CD8-positive, alpha-beta memory T cell (primary cell): ENCODE data around the gene MAPKAPK2. TPM values are rescaled to one million over a fixed set of nuclear protein-coding genes. Genes with fewer than 3 reads are reported as not detected.
"Not testable (repeated sequence)": the region's sequence is repeated elsewhere in the genome, so short reads cannot be mapped to it uniquely, and the experiment has no call there.

Experiments
- CTCF ChIA-PET: fragments of 350-600 bp; sonication (Branson Sonifier 250); formaldehyde crosslinking; loops from one replicate; lab custom pipeline; 2021; ENCODE audit warnings: antibody characterized with exemption; lab: Charles Lee
- POLR2A ChIA-PET: fragments of 350-600 bp; sonication (Branson Sonifier 250); formaldehyde crosslinking; loops from one replicate; lab custom pipeline; 2021; ENCODE audit warnings: antibody characterized with exemption; lab: Charles Lee
- DNase-seq, 5 donors: peaks; one replicate each; pipeline versions ENCODE4 v3.0.0 to v3.0.0-alpha.2; 2020 to 2022; ENCODE audit warnings: mixed read lengths in 1 of 5
- H3K27ac ChIP-seq: one replicate; pipeline ENCODE4 v1.7.0; 2013; ENCODE audit warnings: low read depth, mild to moderate bottlenecking, low read length, moderate library complexity
- H3K27me3 ChIP-seq: 2 replicates; pipeline ENCODE4 v1.7.0; 2013; ENCODE audit warnings: low read length, mild to moderate bottlenecking; ENCODE audit not compliant: insufficient read depth, poor library complexity, severe bottlenecking
- H3K36me3 ChIP-seq: 2 replicates; pipeline ENCODE4 v1.7.0; 2013; ENCODE audit warnings: mild to moderate bottlenecking, low read length, moderate library complexity; ENCODE audit not compliant: insufficient read depth
- H3K4me1 ChIP-seq: 2 replicates; pipeline ENCODE4 v1.7.0; 2013; ENCODE audit warnings: mild to moderate bottlenecking, low read length, moderate library complexity; ENCODE audit not compliant: insufficient read depth
- H3K4me3 ChIP-seq: 2 replicates; pipeline ENCODE4 v1.7.0; 2013; ENCODE audit warnings: mild to moderate bottlenecking, low read length
- H3K9me3 ChIP-seq: 2 replicates; pipeline ENCODE4 v1.7.0; 2013; ENCODE audit warnings: mild to moderate bottlenecking, low read length
- H3K27ac Mint-ChIP-seq, 8 donors: one replicate each; pipeline ENCODE4 v1.8.0; 2020 to 2021; ENCODE audit warnings: mixed read lengths in 8 of 8, mild to moderate bottlenecking in 6 of 8, inconsistent platforms in 3 of 8, moderate library complexity in 3 of 8
- H3K27me3 Mint-ChIP-seq, 2 donors: one replicate each; pipeline ENCODE4 v1.8.0; 2020 to 2021; ENCODE audit warnings: mixed read lengths in 2 of 2, mild to moderate bottlenecking in 1 of 2, moderate library complexity in 1 of 2
- H3K36me3 Mint-ChIP-seq, 3 donors: one replicate each; pipeline ENCODE4 v1.8.0; 2020 to 2021; ENCODE audit warnings: mixed read lengths in 3 of 3, inconsistent platforms in 1 of 3, mild to moderate bottlenecking in 1 of 3
- H3K4me1 Mint-ChIP-seq, 3 donors: one replicate each; pipeline ENCODE4 v1.8.0; 2020 to 2021; ENCODE audit warnings: mixed read lengths in 3 of 3, inconsistent platforms in 1 of 3, mild to moderate bottlenecking in 1 of 3
- H3K4me3 Mint-ChIP-seq, 7 donors: one replicate each; pipeline ENCODE4 v1.8.0; 2020 to 2021; ENCODE audit warnings: mixed read lengths in 7 of 7, mild to moderate bottlenecking in 6 of 7, moderate library complexity in 4 of 7, inconsistent platforms in 2 of 7
- H3K9me3 Mint-ChIP-seq, 5 donors: one replicate each; pipeline ENCODE4 v1.8.0; 2020 to 2022; ENCODE audit warnings: mixed read lengths in 5 of 5, mild to moderate bottlenecking in 3 of 5, moderate library complexity in 2 of 5, inconsistent platforms in 1 of 5
- polyA plus RNA-seq: library from polyadenylated mRNA; unstranded; fragments of 300-500 nt; fragmentation: Illumina TruSeq; gene quantifications from one replicate; pipeline ENCODE4 v1.2.3, GENCODE V29; 2021
- total RNA-seq, 2 experiments: library from RNA; stranded (reverse); gene quantifications; one replicate each; pipeline ENCODE4 v1.2.3, GENCODE V29; 2021

Gene MAPKAPK2
- total and polyA plus RNA-seq, 3 experiments from 2014 or later, result 5.0 to 79.1 (median 78.4) TPM

DNA sequence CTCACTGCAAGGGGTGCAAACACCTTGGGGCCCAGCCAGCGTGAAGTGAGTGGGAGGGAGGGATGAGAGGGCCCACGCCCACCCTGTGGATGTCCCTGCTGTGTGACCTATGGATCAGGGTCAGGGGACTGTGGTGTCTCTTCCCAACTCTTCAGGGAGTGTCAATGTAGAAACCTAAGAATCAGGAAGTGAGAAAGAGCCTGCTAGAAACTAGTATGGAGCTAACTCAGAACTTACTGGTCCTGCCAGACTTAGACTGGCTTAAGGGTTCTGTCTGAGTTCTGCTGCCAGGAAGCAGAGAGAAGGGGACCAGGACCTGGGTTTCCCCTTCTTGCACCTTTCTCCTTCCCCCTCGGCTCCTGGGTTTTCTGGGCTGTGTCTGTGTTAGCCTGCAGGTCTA, 89.4 kb downstream of the MAPKAPK2 start:
- peaks cover 43% of the 10 kb centered on the region for H3K4me1 ChIP-seq

GRCh38 chr1:206776229-206776628, 91.5 kb downstream of the MAPKAPK2 start:
- CTCF ChIA-PET, result interaction anchor here (0.7 to 1.8 kb wide), 5 partner anchors 10 to 110 kb away, joined by 3 to 9 read pairs (median 4); no protein-coding TSS in a partner anchor
- no peak overlapping the region for H3K4me3 ChIP-seq
- Mint-ChIP-seq H3K36me3 (no peaks in the 10 kb centered on the region), H3K9me3 (no peaks in the 10 kb centered on the region), H3K4me1 (peaks cover 29 to 38% (median 35%) of the 10 kb centered on the region in 3 donors), H3K4me3 (no peak overlapping the region), H3K27me3 (no peaks in the 10 kb centered on the region), H3K27ac (no peak overlapping the region)
- POLR2A ChIA-PET, result interaction anchor here (0.6 kb wide), 1 partner anchor 213 kb away, joined by 13 read pairs; no protein-coding TSS in a partner anchor
- H3K9me3 ChIP-seq, result no peaks in the 10 kb centered on the region
- H3K36me3 ChIP-seq, result no peaks in the 10 kb centered on the region
- no peak for DNase-seq
- no peak overlapping the region for H3K27ac ChIP-seq
- peaks cover 21% of the 10 kb centered on the region for H3K4me1 ChIP-seq
- H3K27me3 ChIP-seq, result no peaks in the 10 kb centered on the region

More for the DNA sequence above, 89.4 kb downstream of the MAPKAPK2 start:
- H3K27me3 ChIP-seq, result no peaks in the 10 kb centered on the region
- ChIA-PET POLR2A (no interaction called here), CTCF (interaction anchor here (1.0 to 2.1 kb wide), 3 partner anchors 8 to 35 kb away, joined by 3 to 7 read pairs (median 3); no protein-coding TSS in a partner anchor)
- Mint-ChIP-seq H3K4me3 (no peak overlapping the region), H3K4me1 (peaks cover 50 to 60% (median 56%) of the 10 kb centered on the region in 3 donors), H3K36me3 (no peaks in the 10 kb centered on the region), H3K27me3 (no peaks in the 10 kb centered on the region), H3K27ac (peak overlapping the region in 3 of 8 donors; percentile 43 to 65 (median 63)), H3K9me3 (no peaks in the 10 kb centered on the region)
- H3K9me3 ChIP-seq, result no peaks in the 10 kb centered on the region
- DNase-seq, result no peak
- no peak overlapping the region for H3K4me3 ChIP-seq
- no peak overlapping the region for H3K27ac ChIP-seq
- H3K36me3 ChIP-seq, result no peaks in the 10 kb centered on the region

DNA sequence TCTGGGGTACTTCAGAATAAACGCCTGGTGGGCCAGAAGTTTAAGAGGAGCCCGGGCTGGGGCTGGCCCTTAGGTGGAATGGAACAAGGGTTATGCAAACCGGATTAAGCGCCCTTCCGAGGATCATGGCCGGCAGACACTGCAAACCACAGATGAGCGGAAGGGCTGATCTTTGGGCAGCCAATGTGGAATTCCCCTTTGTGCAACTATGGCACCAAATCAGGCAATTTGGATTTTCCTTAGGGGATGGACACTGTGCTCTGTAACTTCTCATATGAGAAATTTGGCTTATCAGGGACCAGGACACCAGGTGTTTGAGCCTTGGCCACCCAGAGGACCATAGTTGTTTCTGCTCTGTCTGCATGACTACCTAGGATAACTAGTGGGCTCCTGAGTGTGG, 93.3 kb downstream of the MAPKAPK2 start:
- H3K4me3 ChIP-seq, result no peak overlapping the region
- H3K36me3 ChIP-seq, result no peaks in the 10 kb centered on the region
- no peaks in the 10 kb centered on the region for H3K9me3 Mint-ChIP-seq
- no peaks in the 10 kb centered on the region for H3K27me3 Mint-ChIP-seq
- no peak overlapping the region for H3K27ac ChIP-seq
- no peak for DNase-seq
- peaks cover 27 to 35% (median 33%) of the 10 kb centered on the region in 3 donors for H3K4me1 Mint-ChIP-seq
- H3K4me3 Mint-ChIP-seq, result no peak overlapping the region
- no peaks in the 10 kb centered on the region for H3K27me3 ChIP-seq
- POLR2A ChIA-PET, result no interaction called here
- H3K36me3 Mint-ChIP-seq, result no peaks in the 10 kb centered on the region
- H3K4me1 ChIP-seq, result peaks cover 14% of the 10 kb centered on the region
- H3K27ac Mint-ChIP-seq, result no peak overlapping the region
- no peaks in the 10 kb centered on the region for H3K9me3 ChIP-seq
- CTCF ChIA-PET, result interaction anchor here (1.3 kb wide), 1 partner anchor 9 kb away, joined by 3 read pairs; no protein-coding TSS in a partner anchor

GRCh38 chr1:206778911-206779310, 94.2 kb downstream of the MAPKAPK2 start:
- peaks cover 28 to 34% (median 31%) of the 10 kb centered on the region in 3 donors for H3K4me1 Mint-ChIP-seq
- H3K9me3 Mint-ChIP-seq, result not testable (repeated sequence)

GRCh38 chr1:206779638-206780037, 94.9 kb downstream of the MAPKAPK2 start:
- H3K9me3 ChIP-seq, result no peaks in the 10 kb centered on the region
- no peak overlapping the region for H3K27ac ChIP-seq
- peaks cover 29 to 36% (median 32%) of the 10 kb centered on the region in 3 donors for H3K4me1 Mint-ChIP-seq
- ChIA-PET CTCF (no interaction called here), POLR2A (no interaction called here)
- no peak overlapping the region for H3K27ac Mint-ChIP-seq
- H3K4me3 ChIP-seq, result no peak overlapping the region
- no peak overlapping the region for H3K4me3 Mint-ChIP-seq
- H3K36me3 Mint-ChIP-seq, result no peaks in the 10 kb centered on the region
- no peaks in the 10 kb centered on the region for H3K9me3 Mint-ChIP-seq
- DNase-seq, result no peak
- H3K27me3 Mint-ChIP-seq, result no peaks in the 10 kb centered on the region
- peaks cover 25% of the 10 kb centered on the region for H3K4me1 ChIP-seq
- H3K36me3 ChIP-seq, result no peaks in the 10 kb centered on the region
- H3K27me3 ChIP-seq, result no peaks in the 10 kb centered on the region

More at GRCh38 chr1:206778911-206779310, 94.2 kb downstream of the MAPKAPK2 start:
- H3K27me3 Mint-ChIP-seq, H3K36me3 Mint-ChIP-seq, H3K27me3 ChIP-seq, POLR2A ChIA-PET, H3K36me3 ChIP-seq, H3K27ac ChIP-seq, H3K27ac Mint-ChIP-seq, H3K4me3 ChIP-seq, DNase-seq, CTCF ChIA-PET, H3K9me3 ChIP-seq, H3K4me3 Mint-ChIP-seq: not testable (repeated sequence)
- H3K4me1 ChIP-seq, result peaks cover 18% of the 10 kb centered on the region

- no peaks in the 10 kb centered on the region for H3K36me3 Mint-ChIP-seq
- no peaks in the 10 kb centered on the region for H3K9me3 Mint-ChIP-seq
- no peak overlapping the region for H3K4me3 ChIP-seq
- H3K4me1 Mint-ChIP-seq, result peaks cover 55 to 58% (median 58%) of the 10 kb centered on the region in 3 donors
- H3K27ac Mint-ChIP-seq, result peak overlapping the region in 6 of 8 donors; percentile 7 to 64 (median 57)
- no peaks in the 10 kb centered on the region for H3K27me3 ChIP-seq
- H3K4me1 ChIP-seq, result peaks cover 47% of the 10 kb centered on the region
- no peaks in the 10 kb centered on the region for H3K9me3 ChIP-seq
- CTCF ChIA-PET, result interaction anchor here (0.9 to 2.2 kb wide), 4 partner anchors 12 to 56 kb away, joined by 3 to 7 read pairs (median 3); partner anchors contain the start of gene IL19
- no peaks in the 10 kb centered on the region for H3K27me3 Mint-ChIP-seq
- no peak overlapping the region for H3K27ac ChIP-seq
- H3K4me3 Mint-ChIP-seq, result peak overlapping the region in 6 of 7 donors; percentile 6 to 54 (median 29)
- DNase-seq, result peak in 2 of 5 donors; percentile 27 to 63
- no peaks in the 10 kb centered on the region for H3K36me3 ChIP-seq
- POLR2A ChIA-PET, result interaction anchor here (1.5 kb wide), 1 partner anchor 12 kb away, joined by 3 read pairs; the partner anchor contains the start of gene IL19
These were observed 97.7 kb downstream of the MAPKAPK2 start for GRCh38 chr1:206782448-206782847.

GRCh38 chr1:206783506-206783905, 98.8 kb downstream of the MAPKAPK2 start:
- no peaks in the 10 kb centered on the region for H3K27me3 Mint-ChIP-seq
- H3K27ac ChIP-seq, result no peak overlapping the region
- no peaks in the 10 kb centered on the region for H3K36me3 ChIP-seq
- no peak overlapping the region for H3K4me3 ChIP-seq
- H3K4me1 ChIP-seq, result peaks cover 47% of the 10 kb centered on the region
- H3K4me3 Mint-ChIP-seq, result no peak overlapping the region
- no peaks in the 10 kb centered on the region for H3K36me3 Mint-ChIP-seq
- ChIA-PET POLR2A (interaction anchor here (0.7 to 1.5 kb wide), 2 partner anchors 12 to 13 kb away, joined by 3 read pairs; partner anchors contain the start of gene IL19), CTCF (interaction anchor here (1.0 to 2.2 kb wide), 3 partner anchors 11 to 49 kb away, joined by 3 to 7 read pairs (median 5); no protein-coding TSS in a partner anchor)
- DNase-seq, result no peak
- peaks cover 61 to 63% (median 62%) of the 10 kb centered on the region in 3 donors for H3K4me1 Mint-ChIP-seq
- H3K27ac Mint-ChIP-seq, result peak overlapping the region in 4 of 8 donors; percentile 43 to 95 (median 60)
- no peaks in the 10 kb centered on the region for H3K27me3 ChIP-seq
- no peaks in the 10 kb centered on the region for H3K9me3 ChIP-seq
- no peaks in the 10 kb centered on the region for H3K9me3 Mint-ChIP-seq
